Anterior cingulate cortex (tissue), 58 donors: ENCODE measurements around the gene BYSL.
A peak's percentile ranks its signal among the peaks of the same experiment; 100 is the strongest.
"Not testable (repeated sequence)": the region's sequence is repeated elsewhere in the genome, so short reads cannot be mapped to it uniquely, and the experiment has no call there.

Source experiments
- DNase-seq, 58 donors: peaks; one replicate each; lab custom pipeline; 2025; lab: John Stamatoyannopoulos, UW

Gene BYSL

GRCh38 chr6:41941280-41942066, 20.2 kb downstream of the BYSL start, which contains the start of gene CCND3:
Gene CCND3 (minus strand): TSS chr6:41941808. CDS start chr6:41941649, 159 bp downstream.
- DNase-seq = peak; percentile 38 to 94 (median 84)

DNA sequence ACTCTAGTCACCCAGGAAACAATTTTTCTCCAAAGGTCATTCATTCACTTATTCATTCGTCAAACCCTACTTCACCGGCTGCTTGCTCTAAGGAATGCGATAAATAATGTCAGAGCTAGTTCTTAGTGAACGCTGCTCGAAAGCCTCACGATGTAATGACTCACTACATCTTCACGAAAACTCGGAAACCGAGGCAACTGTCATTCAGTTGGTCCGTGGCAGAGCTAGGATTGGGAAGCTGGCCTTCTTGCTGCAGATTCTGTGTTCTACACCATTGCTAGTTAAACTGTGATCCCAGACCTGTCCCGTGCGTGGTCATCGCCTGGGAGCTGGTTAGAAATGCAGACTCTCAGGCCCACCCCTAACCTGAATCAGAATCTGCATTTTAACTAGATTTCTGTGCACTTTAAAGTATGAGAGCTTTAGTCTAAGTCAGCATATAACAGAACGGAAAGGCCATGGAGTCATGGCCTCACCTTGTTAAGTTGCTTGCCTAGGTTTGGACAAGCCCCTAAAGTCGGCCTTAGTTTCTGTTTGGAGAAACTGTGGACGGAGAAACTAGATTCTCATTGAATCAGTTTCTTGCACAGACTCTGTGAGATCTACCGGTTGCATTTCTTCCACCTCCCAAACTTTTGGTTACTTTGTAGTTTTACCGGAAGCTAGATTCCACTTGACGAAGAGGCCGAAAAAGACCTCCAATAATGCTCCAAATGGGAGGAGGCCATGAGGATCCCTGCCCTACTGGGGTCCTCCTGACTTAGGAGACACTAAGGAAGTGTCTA, 21.0 kb downstream of the BYSL start:
- DNase-seq = peak in 1 of 58 donors; percentile 45

DNA sequence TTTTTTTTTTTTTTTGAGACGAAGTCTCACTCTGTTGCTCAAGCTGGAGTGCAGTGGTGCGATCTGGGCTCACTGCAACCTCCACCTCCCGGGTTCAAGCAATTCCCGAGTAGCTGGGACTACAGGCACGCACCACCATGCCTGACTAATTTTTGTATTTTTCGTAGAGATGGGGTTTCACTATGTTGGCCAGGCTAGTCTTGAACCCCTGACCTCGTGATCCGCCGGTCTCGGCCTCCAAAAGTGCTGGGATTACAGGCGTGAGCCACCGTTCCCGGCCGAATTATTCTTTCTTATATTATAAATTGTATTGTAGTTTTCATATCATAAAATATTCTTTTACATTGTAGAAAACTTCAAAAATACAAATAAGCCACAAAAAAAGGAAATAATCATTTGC, 21.6 kb downstream of the BYSL start:
- DNase-seq = not testable (repeated sequence)

DNA sequence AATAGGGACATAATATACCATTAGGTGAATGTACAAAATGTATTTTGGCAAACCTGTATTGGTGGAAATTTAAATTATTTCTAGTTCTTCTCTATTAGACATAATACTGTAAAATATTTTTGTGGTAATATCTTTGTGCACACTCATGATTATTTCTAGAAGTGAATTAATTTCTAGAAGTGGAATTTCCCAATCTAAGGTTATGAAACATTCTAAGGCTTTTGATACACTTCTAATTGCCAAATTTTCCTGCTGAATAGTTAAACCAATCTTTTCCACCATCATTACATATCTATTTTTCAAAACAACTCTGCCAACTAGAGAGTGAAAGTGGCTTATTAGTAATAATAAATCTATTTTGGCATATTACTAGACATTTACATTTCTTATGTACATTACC, 22.2 kb downstream of the BYSL start:
- DNase-seq = no peak

GRCh38 chr6:41947581-41948220, 26.4 kb downstream of the BYSL start:
- DNase-seq = no peak

DNA sequence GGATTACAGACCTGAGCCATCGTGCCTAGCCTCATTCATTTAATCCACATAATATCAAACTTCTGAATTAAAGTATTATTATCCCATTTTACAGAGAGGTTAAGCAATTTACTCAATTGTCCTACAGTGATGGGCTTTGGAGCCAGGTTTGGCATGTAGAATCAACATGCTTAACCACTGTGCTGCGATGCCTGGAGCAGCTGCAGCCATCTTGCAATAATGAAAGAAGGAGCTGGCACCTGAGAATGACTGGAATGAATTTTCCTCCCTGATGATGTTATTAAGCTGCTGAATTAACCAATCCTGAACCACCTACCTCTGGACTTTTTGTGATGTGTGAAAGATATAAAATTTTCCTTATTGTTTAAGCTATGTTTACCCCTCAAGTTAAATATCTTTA, 33.4 kb downstream of the BYSL start:
- no peak for DNase-seq

GRCh38 chr6:41955412-41955811, 34.1 kb downstream of the BYSL start:
- no peak for DNase-seq

- DNase-seq = no peak
Measured at GRCh38 chr6:41957117-41957516, 35.8 kb downstream of the BYSL start.

DNA sequence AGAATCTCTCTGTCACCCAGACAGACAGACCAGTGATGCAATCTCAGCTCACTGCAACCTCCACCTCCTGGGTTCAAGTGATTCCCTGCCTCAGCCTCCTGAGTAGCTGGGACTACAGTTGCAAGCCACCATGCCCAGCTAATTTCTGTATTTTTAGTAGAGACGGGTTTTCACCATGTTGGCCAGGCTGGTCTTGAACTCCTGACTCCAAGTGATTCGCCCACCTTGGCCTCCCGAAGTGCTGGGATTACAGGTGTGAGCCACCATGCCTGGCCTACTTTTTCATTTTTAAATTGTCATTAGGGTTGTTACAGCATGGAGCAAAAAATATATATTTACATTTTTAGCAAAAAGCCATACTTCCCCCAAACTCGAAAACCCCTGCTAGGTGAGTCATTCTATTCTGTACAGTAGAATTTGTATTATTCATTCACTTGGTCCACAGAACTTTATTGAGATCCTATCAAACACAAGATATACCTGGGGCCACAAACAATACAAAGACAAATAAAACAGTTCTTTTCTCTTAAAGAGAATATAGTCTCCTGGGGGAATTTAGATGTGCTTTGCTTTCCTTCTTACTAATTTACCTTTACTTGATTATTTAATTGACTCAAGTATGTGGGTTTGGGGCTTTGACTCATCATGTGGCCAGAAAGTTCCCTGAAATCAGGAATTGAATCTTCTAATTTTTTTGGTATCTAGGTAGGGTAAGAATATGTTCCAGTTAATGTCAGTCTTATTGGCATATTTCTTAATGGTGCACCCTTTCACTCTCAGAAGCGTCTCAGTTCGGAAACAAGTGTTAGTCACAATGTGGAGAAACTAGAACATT, 36.9 kb downstream of the BYSL start:
- DNase-seq = no peak

GRCh38 chr6:41960028-41960427, 38.7 kb downstream of the BYSL start:
- no peak for DNase-seq

DNA sequence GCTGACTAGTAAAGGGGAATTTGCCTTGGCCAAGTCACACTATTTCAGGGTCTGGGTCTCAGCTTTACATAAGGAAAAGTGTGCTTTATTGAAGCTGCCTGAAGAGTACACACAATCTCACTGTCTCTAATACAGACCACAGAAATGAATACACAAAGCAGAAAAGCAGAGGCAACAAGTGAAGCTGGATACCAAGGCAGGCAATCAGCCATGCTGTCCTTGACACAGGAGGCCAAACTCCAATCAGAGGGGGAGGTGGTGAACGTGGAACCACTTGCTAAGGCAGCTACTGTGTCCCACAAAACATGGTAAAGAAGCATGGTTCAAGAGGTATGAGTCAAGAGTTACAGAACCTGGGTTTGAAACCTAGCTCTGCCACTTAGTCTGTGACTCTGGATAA, 42.1 kb downstream of the BYSL start:
- DNase-seq = no peak

DNA sequence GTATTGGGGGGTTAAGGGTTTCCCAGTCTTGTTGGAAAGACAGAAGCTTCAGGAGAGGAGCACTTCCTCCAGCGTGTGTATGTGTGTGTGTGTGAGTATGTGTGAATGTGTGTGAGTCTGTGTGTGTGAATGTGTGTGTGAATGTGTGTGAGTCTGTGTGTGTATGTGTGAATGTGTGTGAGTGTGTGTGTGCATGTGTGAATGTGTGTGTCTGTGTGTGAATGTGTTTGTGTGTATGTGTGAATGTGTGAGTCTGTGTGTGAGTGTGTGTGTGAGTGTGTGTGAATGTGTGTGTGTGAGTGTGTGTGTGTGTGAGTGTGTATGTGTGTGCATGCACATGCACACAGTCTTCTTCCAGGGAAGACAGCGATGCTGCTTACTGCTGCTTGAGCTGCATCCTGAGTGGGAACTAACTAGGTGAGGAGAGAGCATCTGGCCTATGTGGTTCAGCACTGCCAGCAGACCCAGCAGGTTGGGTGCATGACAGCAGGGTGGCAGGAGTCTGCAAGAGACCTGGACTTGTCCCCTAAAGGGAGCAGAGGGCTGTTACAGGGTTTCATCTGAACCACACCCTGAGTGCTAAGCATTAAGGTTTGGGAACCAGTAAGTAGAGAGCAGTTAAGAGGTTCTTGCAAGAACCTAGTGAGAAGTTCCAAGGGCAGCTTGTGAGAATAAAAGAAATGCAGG, 43.0 kb downstream of the BYSL start:
- DNase-seq = no peak

GRCh38 chr6:41965429-41966213, 44.3 kb downstream of the BYSL start:
- DNase-seq = no peak

DNA sequence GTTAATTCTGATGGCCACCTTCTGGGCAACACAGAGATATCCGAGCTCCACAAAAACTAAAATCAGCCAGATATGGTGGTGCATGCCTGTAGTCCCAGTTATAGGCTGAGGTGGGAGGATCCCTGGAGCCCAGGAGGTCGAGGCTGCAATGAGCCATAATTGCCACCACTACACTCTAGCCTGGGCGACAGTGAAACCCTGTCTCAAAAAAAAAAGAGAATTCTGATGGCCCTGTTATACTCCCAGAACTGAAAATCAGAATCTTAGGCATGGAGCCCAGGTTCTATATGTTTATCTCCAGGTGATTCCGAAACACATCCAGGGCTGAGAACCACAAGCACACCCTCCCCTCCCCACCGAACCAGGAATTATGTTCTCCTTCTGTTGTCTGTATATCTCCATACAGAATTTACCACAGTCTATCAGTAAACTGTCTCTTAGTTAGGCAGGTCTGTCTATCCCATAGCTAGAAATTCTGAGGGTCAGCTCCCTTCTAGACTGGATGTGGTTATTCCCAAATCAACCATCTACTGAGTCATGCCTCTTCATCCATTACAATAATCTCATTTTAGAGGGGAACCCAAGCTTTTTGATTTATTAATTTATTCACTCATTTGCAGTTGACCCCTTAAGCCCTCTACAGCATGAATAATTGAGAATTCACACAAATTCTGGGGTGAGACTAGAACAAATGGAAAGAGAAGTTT, 45.1 kb downstream of the BYSL start:
- DNase-seq = no peak

DNA sequence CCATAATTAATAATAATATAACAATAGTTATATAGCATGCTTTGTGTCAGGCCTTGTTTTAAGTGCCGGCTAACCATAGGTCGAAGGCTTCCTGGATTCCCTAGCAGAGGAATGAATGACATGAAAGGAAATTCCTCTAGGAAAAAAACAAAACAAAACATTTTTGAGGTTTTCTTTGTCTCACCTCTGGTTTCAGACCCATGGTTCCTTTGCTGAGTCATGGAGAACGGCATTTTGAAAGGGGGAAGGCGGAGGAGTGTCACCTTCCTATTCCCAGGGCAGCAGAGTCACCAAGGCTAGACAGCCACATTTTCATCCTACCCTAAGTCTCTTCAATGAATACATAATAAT, 45.6 kb downstream of the BYSL start:
- DNase-seq = no peak

GRCh38 chr6:41967312-41968287, 46.3 kb downstream of the BYSL start:
- DNase-seq = no peak

DNA sequence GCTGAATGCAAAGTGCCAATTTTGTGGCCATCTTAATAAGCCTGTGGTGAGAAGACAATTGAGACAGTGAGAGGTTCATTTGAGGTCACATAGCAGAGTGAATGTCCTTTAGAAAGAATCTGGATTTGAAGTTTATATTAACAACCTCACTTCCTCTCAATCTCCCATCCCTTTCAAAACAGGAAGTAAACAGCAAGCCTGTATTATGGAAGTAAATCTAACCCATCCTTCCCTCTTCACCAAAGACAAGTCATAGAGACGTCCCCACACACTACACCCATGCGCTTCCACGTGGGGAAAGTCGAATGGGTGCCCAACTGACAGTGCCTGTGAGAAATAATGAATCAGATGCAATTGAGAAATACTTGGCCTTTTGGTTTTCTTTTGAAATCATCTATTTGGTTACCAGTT, 49.1 kb downstream of the BYSL start:
- peak in 1 of 58 donors; percentile 6 for DNase-seq
